ENCODE results near the gene ETNK2. TPM values are rescaled to one million over a fixed set of nuclear protein-coding genes. Genes with fewer than 3 reads are reported as not detected.
"Not testable (repeated sequence)": the region's sequence is repeated elsewhere in the genome, so short reads cannot be mapped to it uniquely, and the experiment has no call there.

ETNK2 gene
- total RNA-seq, 4 donors from 2014 or later = 0.66 to 3.1 (median 2.3) TPM

- intact Hi-C loops (cut with DNase I; ENCODE audit: low total_unique reads) = no loop called here
- no peaks in the 10 kb centered on the region for H3K9me3 ChIP-seq
- no peak for ATAC-seq
- no peaks in the 10 kb centered on the region for H3K27me3 ChIP-seq
- H3K36me3 ChIP-seq = no peaks in the 10 kb centered on the region
- H3K27ac ChIP-seq = peak overlapping the region in 3 of 4 donors; percentile 43 to 64 (median 58)
- in situ Hi-C loops (cut with MboI; ENCODE audit: low sequenced_read_pairs in 4 of 4) = no loop called here
- no peak for DNase-seq
- peaks cover 50 to 55% of the 10 kb centered on the region in 2 donors for H3K4me1 ChIP-seq
- TF ChIP-seq POLR2A (IDR thresholded peaks at IDR 0.05) (no peak), CTCF (IDR thresholded peaks at IDR 0.05 in 4 of 5, conservative IDR thresholded peaks at IDR 0.05 in 1 of 5) (no peak)
- H3K4me3 ChIP-seq = peak overlapping the region in 1 of 4 donors; percentile 21
Measured at GRCh38 chr1:204102029-204102611, 49.7 kb downstream of the ETNK2 start.

- H3K36me3 ChIP-seq; H3K9me3 ChIP-seq; DNase-seq; ATAC-seq; in situ Hi-C loops (cut with MboI; ENCODE audit: low sequenced_read_pairs in 4 of 4); H3K27ac ChIP-seq; H3K4me3 ChIP-seq; intact Hi-C loops (cut with DNase I; ENCODE audit: low total_unique reads); H3K27me3 ChIP-seq: not testable (repeated sequence)
- peaks cover 62 to 63% of the 10 kb centered on the region in 2 donors for H3K4me1 ChIP-seq
Measured at GRCh38 chr1:204099754-204100153, 52.1 kb downstream of the ETNK2 start.

- intact Hi-C loops (cut with DNase I; ENCODE audit: low total_unique reads) = no loop called here
Measured at GRCh38 chr1:204098683-204099082, 53.2 kb downstream of the ETNK2 start.

GRCh38 chr1:204096931-204097330 is 54.9 kb downstream of the ETNK2 start:
- no peaks in the 10 kb centered on the region for H3K27me3 ChIP-seq
- H3K36me3 ChIP-seq = no peaks in the 10 kb centered on the region
- intact Hi-C loops (cut with DNase I; ENCODE audit: low total_unique reads) (no loop called here), in situ Hi-C loops (cut with MboI; ENCODE audit: low sequenced_read_pairs in 4 of 4) (no loop called here)
- ATAC-seq (no peak), DNase-seq (no peak)
- no peaks in the 10 kb centered on the region for H3K9me3 ChIP-seq
- H3K4me1 ChIP-seq = peaks cover 61 to 65% of the 10 kb centered on the region in 2 donors
- TF ChIP-seq CTCF (IDR thresholded peaks at IDR 0.05 in 4 of 5, conservative IDR thresholded peaks at IDR 0.05 in 1 of 5) (no peak), POLR2A (IDR thresholded peaks at IDR 0.05) (no peak)
- no peak overlapping the region for H3K4me3 ChIP-seq
- H3K27ac ChIP-seq = no peak overlapping the region

More at GRCh38 chr1:204098683-204099082, 53.2 kb downstream of the ETNK2 start:
- ATAC-seq (no peak), DNase-seq (no peak)
- Histone ChIP-seq H3K9me3 (no peaks in the 10 kb centered on the region), H3K4me1 (peaks cover 65% of the 10 kb centered on the region in 2 donors), H3K36me3 (no peaks in the 10 kb centered on the region), H3K4me3 (no peak overlapping the region), H3K27ac (no peak overlapping the region), H3K27me3 (no peaks in the 10 kb centered on the region)
- in situ Hi-C loops (cut with MboI; ENCODE audit: low sequenced_read_pairs in 4 of 4) = no loop called here
- no peak for TF ChIP-seq CTCF (IDR thresholded peaks at IDR 0.05 in 4 of 5, conservative IDR thresholded peaks at IDR 0.05 in 1 of 5)
- no peak for TF ChIP-seq POLR2A (IDR thresholded peaks at IDR 0.05)

GRCh38 chr1:204094856-204095634 is 56.8 kb downstream of the ETNK2 start:
- Histone ChIP-seq H3K36me3 (no peaks in the 10 kb centered on the region), H3K27me3 (no peaks in the 10 kb centered on the region), H3K9me3 (no peaks in the 10 kb centered on the region), H3K4me1 (peaks cover 66% of the 10 kb centered on the region in 2 donors), H3K27ac (peak overlapping the region; percentile 26 to 52 (median 42)), H3K4me3 (no peak overlapping the region)
- in situ Hi-C loops (cut with MboI; ENCODE audit: low sequenced_read_pairs in 4 of 4) = no loop called here
- ATAC-seq = no peak
- no peak for DNase-seq
- TF ChIP-seq POLR2A (IDR thresholded peaks at IDR 0.05) (no peak), CTCF (IDR thresholded peaks at IDR 0.05 in 4 of 5, conservative IDR thresholded peaks at IDR 0.05 in 1 of 5) (no peak)
- intact Hi-C loops (cut with DNase I; ENCODE audit: low total_unique reads) = no loop called here
